Right lung (tissue), 5 donors: ENCODE measurements around the gene COBL. TPM values are rescaled to one million over a fixed set of nuclear protein-coding genes. Genes with fewer than 3 reads are reported as not detected.

Source experiments
- DNase-seq, 2 donors: peaks; one replicate each; pipeline ENCODE4 v3.0.0-alpha.2; 2013
- polyA plus RNA-seq, 5 donors: library from polyadenylated mRNA; unstranded; fragments of 120-200 nt; gene quantifications; one replicate each; pipeline versions ENCODE4 v1.2.1 to v1.2.3, GENCODE V29; 2013; ENCODE audit warnings: inconsistent platforms in 1 of 5, low replicate concordance in 1 of 5; ENCODE audit not compliant: insufficient read length in 5 of 5, insufficient read depth in 1 of 5

COBL gene
- polyA plus RNA-seq, 5 donors, result 3.5 to 9.2 (median 6.3) TPM

- no peak for DNase-seq
Measured at GRCh38 chr7:51078653-51079052, 238.0 kb downstream of the COBL start.

- no peak for DNase-seq
Measured at GRCh38 chr7:51077987-51078370, 238.6 kb downstream of the COBL start.

- DNase-seq, result no peak
Measured at GRCh38 chr7:51077316-51077986, 239.2 kb downstream of the COBL start.

- DNase-seq, result no peak
Measured at GRCh38 chr7:51075681-51076580, 240.7 kb downstream of the COBL start.

- no peak for DNase-seq
Measured at GRCh38 chr7:51073171-51073570, 243.4 kb downstream of the COBL start.

- no peak for DNase-seq
Measured at GRCh38 chr7:51072281-51072680, 244.3 kb downstream of the COBL start.

GRCh38 chr7:51071427-51071826 lies 245.2 kb downstream of the COBL start:
- no peak for DNase-seq

GRCh38 chr7:51070151-51070550 lies 246.5 kb downstream of the COBL start:
- no peak for DNase-seq

GRCh38 chr7:51069411-51070083 lies 247.1 kb downstream of the COBL start:
- no peak for DNase-seq

GRCh38 chr7:51068401-51068800 lies 248.2 kb downstream of the COBL start:
- DNase-seq, result no peak

GRCh38 chr7:51067757-51068156 lies 248.9 kb downstream of the COBL start:
- DNase-seq, result peak; percentile 43 to 59

GRCh38 chr7:51067258-51067657 lies 249.4 kb downstream of the COBL start:
- DNase-seq, result no peak

GRCh38 chr7:51066405-51066882 lies 250.2 kb downstream of the COBL start:
- DNase-seq, result no peak

GRCh38 chr7:51065766-51066165 lies 250.8 kb downstream of the COBL start:
- DNase-seq, result no peak

- DNase-seq, result no peak
Measured at GRCh38 chr7:51064688-51065087, 251.9 kb downstream of the COBL start.

GRCh38 chr7:51062222-51062987 lies 254.2 kb downstream of the COBL start:
- DNase-seq, result peak; percentile 25 to 31

- no peak for DNase-seq
Measured at GRCh38 chr7:51060536-51060935, 256.1 kb downstream of the COBL start.

GRCh38 chr7:51059504-51060142 lies 257.0 kb downstream of the COBL start:
- no peak for DNase-seq

- DNase-seq, result no peak
Measured at GRCh38 chr7:51058764-51059163, 257.8 kb downstream of the COBL start.

- no peak for DNase-seq
Measured at GRCh38 chr7:51055039-51055840, 261.4 kb downstream of the COBL start.
